OCI-LY7 (cell line): Measurements from ENCODE around the gene ZNF358. TPM values are rescaled to one million over a fixed set of nuclear protein-coding genes. Genes with fewer than 3 reads are reported as not detected.

Experiments used
- BruUV-seq: library from RNA; stranded (reverse); fragments of 400-500 nt; replicated peaks from 2 replicates; lab custom pipeline; 2021; lab: Mats Ljungman, UMichigan
- CTCF ChIA-PET: fragments of 300-600 bp; sonication (Branson Sonifier 250); formaldehyde crosslinking; loops from one replicate; lab custom pipeline; 2022; ENCODE audit warnings: antibody characterized with exemption; ENCODE audit not compliant: unreplicated experiment; lab: Charles Lee
- POLR2A ChIA-PET: fragments of 300-600 bp; sonication (Branson Sonifier 250); formaldehyde crosslinking; loops from one replicate; lab custom pipeline; 2022; ENCODE audit warnings: antibody characterized with exemption; lab: Charles Lee
- DNase-seq: peaks from one replicate; pipeline ENCODE4 v3.0.0-alpha.2; 2015; ENCODE audit warnings: low spot score
- H2AFZ ChIP-seq: fragments of 200-600 bp; sonication (generic), shearing (Covaris generic); 2 replicates; pipeline ENCODE4 v1.6.1; 2014; ENCODE audit warnings: mild to moderate bottlenecking, antibody characterized with exemption, low read length, moderate library complexity
- H3K27ac ChIP-seq: fragments of 200-600 bp; sonication (generic); 2 replicates; pipeline ENCODE4 v1.5.1; 2014; ENCODE audit warnings: mixed run types, low read depth, mild to moderate bottlenecking, moderate library complexity, low read length, inconsistent platforms; ENCODE audit not compliant: poor library complexity, severe bottlenecking
- H3K36me3 ChIP-seq: fragments of 200-600 bp; sonication (generic); 2 replicates; pipeline ENCODE4 v1.6.1; 2014; ENCODE audit warnings: mild to moderate bottlenecking, antibody characterized with exemption, low read length, moderate library complexity, mixed read lengths; ENCODE audit not compliant: insufficient read depth
- H3K4me1 ChIP-seq: fragments of 200-600 bp; sonication (generic); 2 replicates; pipeline ENCODE4 v1.5.1; 2014; ENCODE audit warnings: mild to moderate bottlenecking, low read length; ENCODE audit not compliant: insufficient read depth, poor library complexity, severe bottlenecking
- H3K4me2 ChIP-seq: fragments of 200-600 bp; sonication (generic); 2 replicates; pipeline ENCODE4 v1.6.1; 2014; ENCODE audit warnings: mild to moderate bottlenecking, low read length
- H3K4me3 ChIP-seq: fragments of 200-600 bp; sonication (generic); 2 replicates; pipeline ENCODE4 v1.5.1; 2014; ENCODE audit warnings: mild to moderate bottlenecking, low read depth, low read length; ENCODE audit not compliant: poor library complexity, severe bottlenecking
- H3K79me2 ChIP-seq: fragments of 200-600 bp; sonication (generic); 2 replicates; pipeline ENCODE4 v1.6.1; 2016; ENCODE audit warnings: low read depth, mild to moderate bottlenecking, low read length, moderate library complexity, mixed read lengths; ENCODE audit not compliant: insufficient read depth
- H3K9me2 ChIP-seq: fragments of 200-600 bp; sonication (generic); 2 replicates; pipeline ENCODE4 v1.6.1; 2016; ENCODE audit warnings: mild to moderate bottlenecking, low read length, mixed read lengths; ENCODE audit not compliant: insufficient read depth
- H3K9me3 ChIP-seq: fragments of 200-600 bp; sonication (generic); 2 replicates; pipeline ENCODE4 v1.6.1; 2014; ENCODE audit warnings: mild to moderate bottlenecking, mixed run types, low read length, mixed read lengths
- H4K20me1 ChIP-seq: fragments of 200-600 bp; sonication (generic); 2 replicates; pipeline ENCODE4 v1.6.1; 2014; ENCODE audit warnings: mild to moderate bottlenecking, antibody characterized with exemption, low read length, moderate library complexity, mixed read lengths; ENCODE audit not compliant: insufficient read depth
- CTCF ChIP-seq: fragments of 200-600 bp; sonication (generic); conservative IDR thresholded peaks from 2 replicates; pipeline ENCODE4 v1.5.1; 2014; ENCODE audit warnings: mild to moderate bottlenecking, antibody characterized with exemption, low read length, moderate library complexity, mixed read lengths
- EZH2phosphoT487 ChIP-seq: fragments of 200-600 bp; sonication (generic); IDR thresholded peaks from 2 replicates; pipeline ENCODE4 v1.6.1; 2018; ENCODE audit warnings: low read depth, borderline replicate concordance, mild to moderate bottlenecking, mixed run types, antibody characterized with exemption, low read length, moderate library complexity, mixed read lengths
- intact Hi-C: fragments of 100-400 bp; cut with micrococcal nuclease; formaldehyde crosslinking; loops from one replicate; pipeline ENCODE4 v1.10.0; 2022; ENCODE audit not compliant: unreplicated experiment
- small RNA-seq: library from RNA; depleted of rRNA; stranded (forward); fragments of <200 nt; gene quantifications from one replicate; pipeline ENCODE3, GENCODE V24; 2014
- total RNA-seq, 2 experiments: library from RNA; depleted of rRNA in 1 of 2; stranded (reverse); fragments of >200 nt in 1 of 2; shearing (Covaris generic) in 1 of 2; gene quantifications; 2 replicates each; pipeline ENCODE4 v1.2.3, GENCODE V29; 2014 to 2022

ZNF358 gene
- total RNA-seq, 2 experiments from 2014 or later = not detected

DNA sequence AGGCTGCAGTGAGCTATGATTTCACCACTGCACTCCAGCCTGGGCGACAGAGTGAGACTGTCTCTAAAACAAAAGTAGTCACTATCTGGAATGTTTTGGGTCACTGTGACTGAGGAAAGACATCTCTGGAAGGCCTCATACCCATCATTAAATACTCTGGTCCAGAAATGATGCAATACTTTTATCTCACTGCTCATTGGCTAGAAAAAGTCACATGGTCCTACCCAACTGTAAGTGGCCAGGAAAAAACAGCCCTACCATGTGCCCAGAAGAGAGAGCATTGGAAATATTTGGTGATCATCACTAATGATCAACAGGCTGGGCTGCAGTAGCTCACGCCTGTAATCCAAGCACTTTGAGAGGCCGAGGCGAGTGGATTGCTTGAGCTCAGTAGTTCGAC lies 49.4 kb downstream of the ZNF358 start:
- H3K9me3 ChIP-seq = no peaks in the 10 kb centered on the region
- H3K79me2 ChIP-seq = no peaks in the 10 kb centered on the region
- TF ChIP-seq EZH2phosphoT487 = no peak
- TF ChIP-seq CTCF = no peak
- no peak for DNase-seq
- ChIA-PET POLR2A (no interaction called here), CTCF (interaction anchor here (0.8 kb wide), 1 partner anchor 40 kb away, joined by 3 read pairs; no protein-coding TSS in a partner anchor)
- no peaks in the 10 kb centered on the region for H3K9me2 ChIP-seq
- no peaks in the 10 kb centered on the region for H4K20me1 ChIP-seq
- H3K36me3 ChIP-seq = peaks cover under 1% of the 10 kb centered on the region; the same call in 1 of the 2 replicates
- H3K4me3 ChIP-seq = no peak overlapping the region
- no peak overlapping the region for H3K4me2 ChIP-seq
- no peak overlapping the region; the same call in 1 of the 2 replicates for H2AFZ ChIP-seq
- no TSS peak for BruUV-seq
- intact Hi-C loops = no loop called here
- no peak overlapping the region for H3K27ac ChIP-seq
- no peaks in the 10 kb centered on the region for H3K4me1 ChIP-seq

Small RNA genes within 50 kb of the gene (small RNA-seq; reads per million reads assigned to genes)
- gene AC008878.2 = not detected

Other genes starting within 250 kb of the ZNF358 start
- 57.7 and 90.3 TPM in 2 replicates for gene INSR, start 221.7 kb upstream of the ZNF358 start, total RNA-seq (2014; rRNA removed; shearing (Covaris generic))
- 74.0 and 83.0 TPM in 2 replicates for gene INSR, start 221.7 kb upstream of the ZNF358 start, total RNA-seq (2022)
- 45.8 and 48.1 TPM in 2 replicates for gene ARHGEF18, start 167.2 kb upstream of the ZNF358 start, total RNA-seq (2014; rRNA removed; shearing (Covaris generic))
- gene ARHGEF18, start 167.2 kb upstream of the ZNF358 start, total RNA-seq (2022) = 55.2 and 59.3 TPM in 2 replicates
- not detected in 2 replicates for gene PEX11G, start 27.1 kb upstream of the ZNF358 start, total RNA-seq (2014; rRNA removed; shearing (Covaris generic))
- not detected in 2 replicates for gene PEX11G, start 27.1 kb upstream of the ZNF358 start, total RNA-seq (2022)
- gene MCOLN1, start 6.5 kb downstream of the ZNF358 start, total RNA-seq (2014; rRNA removed; shearing (Covaris generic)) = 2.4 and 7.8 TPM in 2 replicates
- gene MCOLN1, start 6.5 kb downstream of the ZNF358 start, total RNA-seq (2022) = 16.7 and 18.3 TPM in 2 replicates
- gene PNPLA6, start 19.6 kb downstream of the ZNF358 start, total RNA-seq (2014; rRNA removed; shearing (Covaris generic)) = 50.6 and 54.3 TPM in 2 replicates
- 92.4 and 93.0 TPM in 2 replicates for gene PNPLA6, start 19.6 kb downstream of the ZNF358 start, total RNA-seq (2022)
- gene CAMSAP3, start 79.8 kb downstream of the ZNF358 start, total RNA-seq (2014; rRNA removed; shearing (Covaris generic)) = 1.1 and 1.6 TPM in 2 replicates
- gene CAMSAP3, start 79.8 kb downstream of the ZNF358 start, total RNA-seq (2022) = 1.9 and 2.8 TPM in 2 replicates
- 35.0 and 36.6 TPM in 2 replicates for gene XAB2, start 113.4 kb downstream of the ZNF358 start, total RNA-seq (2014; rRNA removed; shearing (Covaris generic))
- 39.7 and 39.9 TPM in 2 replicates for gene XAB2, start 113.4 kb downstream of the ZNF358 start, total RNA-seq (2022)
- 48.8 and 65.4 TPM in 2 replicates for gene PET100, start 113.7 kb downstream of the ZNF358 start, total RNA-seq (2014; rRNA removed; shearing (Covaris generic))
- gene PET100, start 113.7 kb downstream of the ZNF358 start, total RNA-seq (2022) = 111 and 118 TPM in 2 replicates
- 0.82 TPM in 1 of 2 replicates, not detected in the other for gene PCP2, start 117.6 kb downstream of the ZNF358 start, total RNA-seq (2014; rRNA removed; shearing (Covaris generic))
- 2.0 and 2.1 TPM in 2 replicates for gene PCP2, start 117.6 kb downstream of the ZNF358 start, total RNA-seq (2022)
- 27.7 and 43.0 TPM in 2 replicates for gene STXBP2, start 121.0 kb downstream of the ZNF358 start, total RNA-seq (2014; rRNA removed; shearing (Covaris generic))
- gene STXBP2, start 121.0 kb downstream of the ZNF358 start, total RNA-seq (2022) = 121 and 138 TPM in 2 replicates
- not detected in 2 replicates for gene RETN, start 152.9 kb downstream of the ZNF358 start, total RNA-seq (2014; rRNA removed; shearing (Covaris generic))
- gene RETN, start 152.9 kb downstream of the ZNF358 start, total RNA-seq (2022) = not detected in 2 replicates
- gene MCEMP1, start 161.0 kb downstream of the ZNF358 start, total RNA-seq (2014; rRNA removed; shearing (Covaris generic)) = 0.22 and 0.28 TPM in 2 replicates
- gene MCEMP1, start 161.0 kb downstream of the ZNF358 start, total RNA-seq (2022) = not detected in 2 replicates
- gene TRAPPC5, start 164.7 kb downstream of the ZNF358 start, total RNA-seq (2014; rRNA removed; shearing (Covaris generic)) = 78.4 and 91.5 TPM in 2 replicates
- gene TRAPPC5, start 164.7 kb downstream of the ZNF358 start, total RNA-seq (2022) = 115 and 150 TPM in 2 replicates
- gene FCER2, start 186.0 kb downstream of the ZNF358 start, total RNA-seq (2014; rRNA removed; shearing (Covaris generic)) = 3.3 and 3.7 TPM in 2 replicates
- gene FCER2, start 186.0 kb downstream of the ZNF358 start, total RNA-seq (2022) = 3.9 and 4.6 TPM in 2 replicates
- gene CLEC4G, start 216.0 kb downstream of the ZNF358 start, total RNA-seq (2014; rRNA removed; shearing (Covaris generic)) = not detected in 2 replicates
- gene CLEC4G, start 216.0 kb downstream of the ZNF358 start, total RNA-seq (2022) = not detected in 2 replicates
- gene CD209, start 231.4 kb downstream of the ZNF358 start, total RNA-seq (2014; rRNA removed; shearing (Covaris generic)) = not detected in 2 replicates
- gene CD209, start 231.4 kb downstream of the ZNF358 start, total RNA-seq (2022) = not detected in 2 replicates
- not detected in 2 replicates for gene CLEC4M, start 247.1 kb downstream of the ZNF358 start, total RNA-seq (2014; rRNA removed; shearing (Covaris generic))
- not detected in 2 replicates for gene CLEC4M, start 247.1 kb downstream of the ZNF358 start, total RNA-seq (2022)